Measurements from ENCODE around the gene COL18A1.
"Not testable (repeated sequence)": the region's sequence is repeated elsewhere in the genome, so short reads cannot be mapped to it uniquely, and the experiment has no call there.

The COL18A1 gene

GRCh38 chr21:45560106-45561021 is 155.4 kb downstream of the COL18A1 start:
- DNase-seq (ENCODE audit: low spot score) = no peak

GRCh38 chr21:45561241-45561640 is 156.3 kb downstream of the COL18A1 start:
- not testable (repeated sequence) for DNase-seq (ENCODE audit: low spot score)

- no peak for DNase-seq (ENCODE audit: low spot score)
These were observed 157.4 kb downstream of the COL18A1 start for GRCh38 chr21:45562402-45562801.

DNA sequence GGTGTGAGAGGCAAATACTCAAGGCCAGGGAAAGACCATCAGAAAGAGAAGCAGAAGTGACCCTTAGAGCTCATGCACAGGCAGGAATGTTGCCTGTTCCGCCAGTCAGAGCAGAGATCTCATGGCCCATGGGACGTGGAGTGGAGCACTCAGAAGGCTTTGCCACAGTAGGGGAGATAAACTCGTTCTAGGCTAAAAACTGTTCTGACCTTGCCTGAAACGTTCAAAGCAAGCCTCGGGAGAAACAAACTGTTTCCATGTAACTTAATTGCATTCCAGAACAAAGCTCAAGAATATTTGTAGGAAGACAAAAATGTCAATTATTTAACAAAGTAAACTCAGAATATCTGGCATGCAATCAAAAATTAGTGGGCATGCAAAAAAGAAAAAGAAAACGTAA is 158.0 kb downstream of the COL18A1 start:
- DNase-seq (ENCODE audit: low spot score) = no peak

Data from LoVo (cell line).